ENCODE measurements around the gene PTBP2. TPM values are rescaled to one million over a fixed set of nuclear protein-coding genes. Genes with fewer than 3 reads are reported as not detected.

The PTBP2 gene, protein sequence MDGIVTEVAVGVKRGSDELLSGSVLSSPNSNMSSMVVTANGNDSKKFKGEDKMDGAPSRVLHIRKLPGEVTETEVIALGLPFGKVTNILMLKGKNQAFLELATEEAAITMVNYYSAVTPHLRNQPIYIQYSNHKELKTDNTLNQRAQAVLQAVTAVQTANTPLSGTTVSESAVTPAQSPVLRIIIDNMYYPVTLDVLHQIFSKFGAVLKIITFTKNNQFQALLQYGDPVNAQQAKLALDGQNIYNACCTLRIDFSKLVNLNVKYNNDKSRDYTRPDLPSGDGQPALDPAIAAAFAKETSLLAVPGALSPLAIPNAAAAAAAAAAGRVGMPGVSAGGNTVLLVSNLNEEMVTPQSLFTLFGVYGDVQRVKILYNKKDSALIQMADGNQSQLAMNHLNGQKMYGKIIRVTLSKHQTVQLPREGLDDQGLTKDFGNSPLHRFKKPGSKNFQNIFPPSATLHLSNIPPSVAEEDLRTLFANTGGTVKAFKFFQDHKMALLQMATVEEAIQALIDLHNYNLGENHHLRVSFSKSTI
- total RNA-seq: 75.4 and 75.5 TPM in 2 replicates
- long read RNA-seq, full-length matches to known transcripts: 148 of 215 reads
- long read RNA-seq, partial matches to known transcripts: 32 of 215 reads
- long read RNA-seq, other reads (novel, unspliced or antisense): 35 of 215 reads

DNA sequence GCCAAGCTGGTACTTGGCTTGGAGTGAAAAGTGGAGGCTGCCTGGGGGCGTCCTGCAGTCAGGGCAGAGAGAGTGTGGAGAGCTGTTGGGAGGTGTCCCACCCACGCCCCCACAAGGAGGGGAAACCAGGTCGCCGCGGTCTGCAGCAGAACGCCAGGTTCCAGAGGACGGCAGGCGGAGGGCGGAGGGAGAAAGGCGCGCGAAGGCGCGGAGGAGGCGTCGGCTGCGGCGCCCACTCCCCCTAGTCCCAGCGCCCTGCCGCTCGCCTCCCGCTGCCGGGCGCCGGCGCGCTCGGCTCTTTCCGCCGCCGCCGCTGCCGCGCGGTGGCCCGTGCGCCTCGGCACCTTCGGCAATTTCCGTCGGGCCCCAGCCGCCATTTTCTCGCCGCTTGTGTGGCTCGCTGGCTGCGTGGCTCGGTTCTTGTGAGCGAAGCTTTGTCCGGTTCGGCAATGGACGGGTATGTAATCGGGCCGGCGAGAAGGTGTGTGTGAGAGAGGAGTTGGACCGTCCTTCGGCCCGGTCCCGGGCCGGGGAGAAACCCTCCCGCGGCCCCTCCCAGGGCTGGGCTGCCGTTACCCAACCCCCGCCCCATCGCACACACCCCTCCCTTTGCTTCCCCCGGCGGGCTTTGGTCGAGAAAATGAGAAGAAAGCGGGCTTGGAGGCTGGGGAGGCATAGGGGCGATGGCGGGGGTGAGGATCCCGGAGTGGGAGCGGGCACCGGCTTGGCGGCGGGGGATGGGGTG is at the start of gene PTBP2:
PTBP2 (plus strand) TSS at position 369 of the 745 bp plus-strand sequence; CDS start at position 450, 81 bp downstream.
- DNase-seq (ENCODE audit: low read depth, low spot score): peak; percentile 75
- peaks cover 18% of the 10 kb centered on the region for H3K36me3 Mint-ChIP-seq (ENCODE audit: low read depth)
- H3K9me3 Mint-ChIP-seq: no peaks in the 10 kb centered on the region
- no peaks in the 10 kb centered on the region for H3K27me3 Mint-ChIP-seq (ENCODE audit: low read depth)
- H3K4me3 Mint-ChIP-seq: peak within 1 kb of the TSS; percentile 93
- peak within 1 kb of the TSS; percentile 100 for H3K27ac Mint-ChIP-seq (ENCODE audit: unreplicated experiment)
- TF ChIP-seq, protein P1, sequence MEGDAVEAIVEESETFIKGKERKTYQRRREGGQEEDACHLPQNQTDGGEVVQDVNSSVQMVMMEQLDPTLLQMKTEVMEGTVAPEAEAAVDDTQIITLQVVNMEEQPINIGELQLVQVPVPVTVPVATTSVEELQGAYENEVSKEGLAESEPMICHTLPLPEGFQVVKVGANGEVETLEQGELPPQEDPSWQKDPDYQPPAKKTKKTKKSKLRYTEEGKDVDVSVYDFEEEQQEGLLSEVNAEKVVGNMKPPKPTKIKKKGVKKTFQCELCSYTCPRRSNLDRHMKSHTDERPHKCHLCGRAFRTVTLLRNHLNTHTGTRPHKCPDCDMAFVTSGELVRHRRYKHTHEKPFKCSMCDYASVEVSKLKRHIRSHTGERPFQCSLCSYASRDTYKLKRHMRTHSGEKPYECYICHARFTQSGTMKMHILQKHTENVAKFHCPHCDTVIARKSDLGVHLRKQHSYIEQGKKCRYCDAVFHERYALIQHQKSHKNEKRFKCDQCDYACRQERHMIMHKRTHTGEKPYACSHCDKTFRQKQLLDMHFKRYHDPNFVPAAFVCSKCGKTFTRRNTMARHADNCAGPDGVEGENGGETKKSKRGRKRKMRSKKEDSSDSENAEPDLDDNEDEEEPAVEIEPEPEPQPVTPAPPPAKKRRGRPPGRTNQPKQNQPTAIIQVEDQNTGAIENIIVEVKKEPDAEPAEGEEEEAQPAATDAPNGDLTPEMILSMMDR (conservative IDR thresholded peaks at IDR 0.05): no peak
- H3K4me1 Mint-ChIP-seq: peaks cover 31% of the 10 kb centered on the region

DNA sequence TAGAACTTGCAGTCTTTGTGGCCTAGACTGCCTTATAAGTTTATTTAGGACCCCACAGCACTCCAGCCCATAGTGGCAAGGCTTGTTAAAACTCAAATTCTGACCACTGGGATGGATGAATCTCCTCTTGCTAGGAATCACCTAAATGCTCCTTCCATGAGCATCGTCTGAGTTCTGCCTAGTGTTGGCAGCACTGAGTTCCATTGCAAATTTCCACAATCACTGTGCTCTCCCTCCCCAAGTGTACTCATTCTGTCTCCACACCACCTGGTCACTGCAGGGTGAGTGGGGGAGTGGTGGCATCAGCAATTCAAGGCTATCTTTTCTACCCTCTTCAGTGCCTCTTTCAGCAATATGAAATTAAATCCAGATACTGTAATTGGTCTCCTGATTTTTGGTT is 46.7 kb upstream of the PTBP2 start:
- DNase-seq (ENCODE audit: low read depth, low spot score): no peak
- Mint-ChIP-seq H3K27me3 (ENCODE audit: low read depth) (no peaks in the 10 kb centered on the region), H3K36me3 (ENCODE audit: low read depth) (peaks cover 11% of the 10 kb centered on the region), H3K27ac (ENCODE audit: unreplicated experiment) (no peak overlapping the region), H3K9me3 (peaks cover 18% of the 10 kb centered on the region), H3K4me3 (no peak overlapping the region), H3K4me1 (no peaks in the 10 kb centered on the region)
- TF ChIP-seq, protein P1 (conservative IDR thresholded peaks at IDR 0.05): no peak

DNA sequence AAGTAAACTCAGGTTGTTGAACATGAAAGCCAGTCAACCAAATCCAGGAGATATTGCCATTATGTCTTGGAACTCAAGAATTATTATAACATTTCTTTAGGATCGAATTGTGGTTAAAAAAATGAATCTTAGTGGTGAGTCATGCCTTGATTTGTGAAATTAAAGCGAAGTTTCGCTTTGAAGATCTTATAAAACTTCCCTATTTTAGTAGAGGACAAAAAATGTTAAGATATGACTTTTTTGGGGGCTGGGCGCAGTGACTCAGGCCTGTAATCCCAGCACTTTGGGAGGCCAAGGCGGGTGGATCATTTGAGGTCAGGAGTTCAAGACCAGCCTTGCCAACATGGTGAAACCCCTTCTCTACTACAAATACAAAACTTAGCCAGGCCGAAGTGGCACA is 39.5 kb upstream of the PTBP2 start:
- H3K36me3 Mint-ChIP-seq (ENCODE audit: low read depth): no peaks in the 10 kb centered on the region

DNA sequence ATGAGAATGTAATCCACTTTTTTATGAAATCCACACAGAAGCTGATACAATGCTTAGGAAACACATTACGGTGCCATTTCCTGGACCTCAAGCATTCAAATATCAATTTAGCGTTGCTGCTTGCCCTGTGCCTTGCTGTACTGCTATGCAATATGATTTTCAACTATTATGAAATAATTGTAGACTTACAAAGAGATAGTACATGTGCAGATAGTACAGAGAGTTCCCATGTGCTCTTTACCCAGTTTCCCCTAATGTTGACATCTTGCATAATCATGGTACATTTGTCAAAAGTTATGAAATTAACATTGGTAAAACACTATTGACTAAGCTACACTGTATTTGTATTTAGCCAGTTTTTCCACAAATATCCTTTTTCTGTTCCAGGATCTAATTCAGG is 37.7 kb upstream of the PTBP2 start:
- Mint-ChIP-seq H3K4me3 (no peak overlapping the region), H3K27me3 (ENCODE audit: low read depth) (no peaks in the 10 kb centered on the region), H3K27ac (ENCODE audit: unreplicated experiment) (no peak overlapping the region), H3K9me3 (no peaks in the 10 kb centered on the region), H3K36me3 (ENCODE audit: low read depth) (no peaks in the 10 kb centered on the region), H3K4me1 (no peaks in the 10 kb centered on the region)
- DNase-seq (ENCODE audit: low read depth, low spot score): no peak
- TF ChIP-seq, protein P1 (conservative IDR thresholded peaks at IDR 0.05): no peak

More for the DNA sequence above, 39.5 kb upstream of the PTBP2 start:
- no peaks in the 10 kb centered on the region for H3K27me3 Mint-ChIP-seq (ENCODE audit: low read depth)
- H3K27ac Mint-ChIP-seq (ENCODE audit: unreplicated experiment): no peak overlapping the region
- DNase-seq (ENCODE audit: low read depth, low spot score): no peak
- H3K4me3 Mint-ChIP-seq: no peak overlapping the region
- H3K4me1 Mint-ChIP-seq: no peaks in the 10 kb centered on the region
- no peaks in the 10 kb centered on the region for H3K9me3 Mint-ChIP-seq
- TF ChIP-seq, protein P1 (conservative IDR thresholded peaks at IDR 0.05): no peak

DNA sequence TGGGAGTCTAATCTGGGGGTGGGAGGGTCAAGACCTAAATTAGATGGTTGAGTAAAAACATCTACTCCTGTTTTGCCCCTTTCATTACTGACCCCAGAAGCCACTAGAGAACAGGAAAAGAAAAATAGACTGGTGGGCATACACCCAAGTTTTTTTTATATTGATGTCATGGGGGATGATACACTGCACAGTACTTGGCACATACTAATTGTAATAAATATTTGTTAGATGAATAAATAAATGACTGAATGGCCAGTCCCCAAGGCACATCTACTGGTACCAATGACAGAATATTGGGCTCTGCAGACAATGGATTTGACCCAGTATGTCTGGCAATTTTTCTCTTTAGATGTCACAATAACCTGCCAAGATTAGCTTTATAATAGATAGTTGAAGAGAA is 36.8 kb upstream of the PTBP2 start:
- no peaks in the 10 kb centered on the region for H3K4me1 Mint-ChIP-seq
- no peaks in the 10 kb centered on the region for H3K27me3 Mint-ChIP-seq (ENCODE audit: low read depth)
- H3K9me3 Mint-ChIP-seq: no peaks in the 10 kb centered on the region
- no peak overlapping the region for H3K4me3 Mint-ChIP-seq
- no peak for DNase-seq (ENCODE audit: low read depth, low spot score)
- H3K36me3 Mint-ChIP-seq (ENCODE audit: low read depth): no peaks in the 10 kb centered on the region
- TF ChIP-seq, protein P1 (conservative IDR thresholded peaks at IDR 0.05): no peak
- H3K27ac Mint-ChIP-seq (ENCODE audit: unreplicated experiment): no peak overlapping the region

Data from neural crest cell (in vitro differentiated cells).